Endothelial cell (in vitro differentiated cells): ENCODE data around the gene FAM236C. TPM values are rescaled to one million over a fixed set of nuclear protein-coding genes. Genes with fewer than 3 reads are reported as not detected.
"Not testable (repeated sequence)": the region's sequence is repeated elsewhere in the genome, so short reads cannot be mapped to it uniquely, and the experiment has no call there.

Experiments
- DNase-seq: peaks from one replicate; pipeline ENCODE4 v3.0.0; 2021; ENCODE audit warnings: low spot score
- H3K27ac Mint-ChIP-seq: one replicate; pipeline ENCODE4 v1.8.0; 2021; ENCODE audit warnings: mixed read lengths, inconsistent platforms; ENCODE audit not compliant: unreplicated experiment
- H3K27me3 Mint-ChIP-seq: one replicate; pipeline ENCODE4 v1.8.0; 2021; ENCODE audit warnings: mild to moderate bottlenecking, moderate library complexity, mixed read lengths, inconsistent platforms; ENCODE audit not compliant: unreplicated experiment
- H3K36me3 Mint-ChIP-seq: one replicate; pipeline ENCODE4 v1.8.0; 2021; ENCODE audit warnings: mild to moderate bottlenecking, low read depth, mixed read lengths, inconsistent platforms; ENCODE audit not compliant: unreplicated experiment
- H3K4me1 Mint-ChIP-seq: one replicate; pipeline ENCODE4 v1.8.0; 2021; ENCODE audit warnings: mild to moderate bottlenecking, mixed read lengths, inconsistent platforms; ENCODE audit not compliant: unreplicated experiment
- H3K4me3 Mint-ChIP-seq: one replicate; pipeline ENCODE4 v1.8.0; 2021; ENCODE audit warnings: mild to moderate bottlenecking, mixed read lengths, inconsistent platforms; ENCODE audit not compliant: unreplicated experiment
- H3K9me3 Mint-ChIP-seq: one replicate; pipeline ENCODE4 v1.8.0; 2021; ENCODE audit warnings: mixed read lengths, inconsistent platforms; ENCODE audit not compliant: unreplicated experiment
- long read RNA-seq: library from polyadenylated mRNA; unstranded; transcript quantifications from one replicate; pipeline ENCODE4 v2.0.0, GENCODE V29; 2020; ENCODE audit not compliant: unreplicated experiment
- total RNA-seq: library from RNA; stranded (reverse); fragmentation: NEBNext Ultra II Directional; extraction: Animal tissue kit (Norgen Biotek cat#: 25700); gene quantifications from one replicate; pipeline ENCODE4 v1.2.1, GENCODE V29; 2021; ENCODE audit not compliant: unreplicated experiment

FAM236C gene
- not detected for total RNA-seq
- long read RNA-seq: 0 reads

GRCh38 chrX:72912315-72912714 lies at the start of gene FAM236C:
Gene FAM236C (plus strand): TSS chrX:72912615. CDS start chrX:72912715, 100 bp downstream.
- H3K27me3 Mint-ChIP-seq, DNase-seq, H3K36me3 Mint-ChIP-seq, H3K27ac Mint-ChIP-seq, H3K9me3 Mint-ChIP-seq, H3K4me1 Mint-ChIP-seq, H3K4me3 Mint-ChIP-seq: not testable (repeated sequence)

GRCh38 chrX:72882898-72883297 lies 29.5 kb upstream of the FAM236C start:
- not testable (repeated sequence) for H3K27ac Mint-ChIP-seq, H3K9me3 Mint-ChIP-seq, H3K27me3 Mint-ChIP-seq, H3K4me1 Mint-ChIP-seq, H3K36me3 Mint-ChIP-seq, H3K4me3 Mint-ChIP-seq, DNase-seq

GRCh38 chrX:72889740-72890139 lies 22.7 kb upstream of the FAM236C start:
- not testable (repeated sequence) for H3K27me3 Mint-ChIP-seq, H3K4me1 Mint-ChIP-seq, H3K9me3 Mint-ChIP-seq

GRCh38 chrX:72916096-72916495 lies 3.7 kb downstream of the FAM236C start:
- not testable (repeated sequence) for H3K27ac Mint-ChIP-seq, H3K27me3 Mint-ChIP-seq, H3K36me3 Mint-ChIP-seq, DNase-seq, H3K9me3 Mint-ChIP-seq, H3K4me1 Mint-ChIP-seq, H3K4me3 Mint-ChIP-seq

More at GRCh38 chrX:72889740-72890139, 22.7 kb upstream of the FAM236C start:
- not testable (repeated sequence) for DNase-seq, H3K36me3 Mint-ChIP-seq, H3K4me3 Mint-ChIP-seq, H3K27ac Mint-ChIP-seq

- not testable (repeated sequence) for H3K27ac Mint-ChIP-seq, H3K36me3 Mint-ChIP-seq, H3K4me1 Mint-ChIP-seq, H3K4me3 Mint-ChIP-seq, H3K9me3 Mint-ChIP-seq, DNase-seq, H3K27me3 Mint-ChIP-seq
Measured at GRCh38 chrX:72932283-72932682, 19.9 kb downstream of the FAM236C start.

GRCh38 chrX:72936455-72936854 lies 24.0 kb downstream of the FAM236C start:
- not testable (repeated sequence) for H3K36me3 Mint-ChIP-seq, H3K27me3 Mint-ChIP-seq, H3K9me3 Mint-ChIP-seq

GRCh38 chrX:72936882-72937455 lies 24.6 kb downstream of the FAM236C start:
- not testable (repeated sequence) for H3K4me3 Mint-ChIP-seq, H3K9me3 Mint-ChIP-seq, H3K4me1 Mint-ChIP-seq, H3K27ac Mint-ChIP-seq, H3K36me3 Mint-ChIP-seq, H3K27me3 Mint-ChIP-seq, DNase-seq

More at GRCh38 chrX:72936455-72936854, 24.0 kb downstream of the FAM236C start:
- not testable (repeated sequence) for H3K27ac Mint-ChIP-seq, H3K4me1 Mint-ChIP-seq, DNase-seq, H3K4me3 Mint-ChIP-seq

GRCh38 chrX:72937906-72938305 lies 25.5 kb downstream of the FAM236C start, which contains the start of gene FAM236A:
Gene FAM236A (plus strand): TSS chrX:72938206. CDS start chrX:72938263, 57 bp downstream.
- H3K36me3 Mint-ChIP-seq, H3K4me1 Mint-ChIP-seq, H3K4me3 Mint-ChIP-seq, DNase-seq, H3K27ac Mint-ChIP-seq, H3K9me3 Mint-ChIP-seq, H3K27me3 Mint-ChIP-seq: not testable (repeated sequence)

- H3K4me1 Mint-ChIP-seq, H3K36me3 Mint-ChIP-seq, H3K27me3 Mint-ChIP-seq, H3K27ac Mint-ChIP-seq, H3K9me3 Mint-ChIP-seq, H3K4me3 Mint-ChIP-seq, DNase-seq: not testable (repeated sequence)
Measured at GRCh38 chrX:72942272-72942671, 29.9 kb downstream of the FAM236C start.

- H3K36me3 Mint-ChIP-seq, H3K27me3 Mint-ChIP-seq, H3K4me3 Mint-ChIP-seq, H3K4me1 Mint-ChIP-seq, H3K9me3 Mint-ChIP-seq, DNase-seq, H3K27ac Mint-ChIP-seq: not testable (repeated sequence)
Measured at GRCh38 chrX:72943035-72943818, 30.8 kb downstream of the FAM236C start.

- not testable (repeated sequence) for H3K27ac Mint-ChIP-seq, H3K9me3 Mint-ChIP-seq, H3K4me1 Mint-ChIP-seq, DNase-seq, H3K4me3 Mint-ChIP-seq, H3K27me3 Mint-ChIP-seq, H3K36me3 Mint-ChIP-seq
Measured at GRCh38 chrX:72943819-72944169, 31.4 kb downstream of the FAM236C start, which contains the start of gene DMRTC1. Gene DMRTC1 (minus strand): TSS chrX:72943837. CDS start chrX:72875694, 68,143 bp downstream.

- DNase-seq, H3K9me3 Mint-ChIP-seq, H3K4me3 Mint-ChIP-seq, H3K27me3 Mint-ChIP-seq, H3K4me1 Mint-ChIP-seq, H3K36me3 Mint-ChIP-seq, H3K27ac Mint-ChIP-seq: not testable (repeated sequence)
Measured at GRCh38 chrX:72959971-72960370, 47.6 kb downstream of the FAM236C start.
